ENCODE data around the gene RPL3. TPM values are rescaled to one million over a fixed set of nuclear protein-coding genes. Genes with fewer than 3 reads are reported as not detected.

RPL3 gene
- total RNA-seq, 1 experiment from 2014 or later, result 3,009 TPM

DNA sequence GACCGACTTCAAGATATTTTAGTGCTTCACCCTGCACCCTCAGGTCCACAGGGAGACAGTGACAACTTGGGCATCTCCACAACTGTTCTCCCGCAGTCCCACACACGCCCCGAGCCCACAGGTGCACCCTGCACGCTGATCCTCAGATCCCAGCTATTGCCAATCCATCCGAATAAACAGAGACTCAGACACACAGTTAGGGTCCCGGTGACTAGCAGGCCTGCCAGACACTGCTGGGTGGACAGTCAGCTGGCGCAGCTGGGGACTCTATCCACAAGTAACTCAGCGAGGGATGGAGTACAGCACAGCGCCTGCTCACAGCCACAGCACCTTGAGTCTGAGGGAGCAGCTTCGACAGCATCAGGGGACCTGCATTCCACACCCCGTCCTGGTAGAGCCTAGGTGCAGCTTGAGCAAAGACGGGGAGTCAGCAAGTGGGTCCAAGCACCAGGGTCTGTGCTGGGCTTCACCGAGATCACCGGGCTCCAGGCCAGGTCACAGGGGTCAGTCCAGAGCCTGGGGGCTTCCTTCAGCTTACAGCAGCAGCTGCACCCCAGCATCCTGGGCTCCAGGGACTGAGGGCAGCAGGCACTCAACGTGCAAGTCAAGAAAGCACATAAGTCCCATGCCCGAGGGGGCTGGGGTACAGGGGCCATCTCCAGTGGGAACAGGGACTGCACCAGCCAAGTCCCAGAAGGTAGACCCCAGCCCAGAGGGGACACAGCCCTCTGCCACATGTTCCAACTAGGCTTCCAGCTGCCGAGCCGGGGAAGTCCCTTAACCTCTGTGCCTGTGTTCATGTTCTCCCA lies 7.6 kb downstream of the RPL3 start (continued):
- TF ChIP-seq, protein P1, sequence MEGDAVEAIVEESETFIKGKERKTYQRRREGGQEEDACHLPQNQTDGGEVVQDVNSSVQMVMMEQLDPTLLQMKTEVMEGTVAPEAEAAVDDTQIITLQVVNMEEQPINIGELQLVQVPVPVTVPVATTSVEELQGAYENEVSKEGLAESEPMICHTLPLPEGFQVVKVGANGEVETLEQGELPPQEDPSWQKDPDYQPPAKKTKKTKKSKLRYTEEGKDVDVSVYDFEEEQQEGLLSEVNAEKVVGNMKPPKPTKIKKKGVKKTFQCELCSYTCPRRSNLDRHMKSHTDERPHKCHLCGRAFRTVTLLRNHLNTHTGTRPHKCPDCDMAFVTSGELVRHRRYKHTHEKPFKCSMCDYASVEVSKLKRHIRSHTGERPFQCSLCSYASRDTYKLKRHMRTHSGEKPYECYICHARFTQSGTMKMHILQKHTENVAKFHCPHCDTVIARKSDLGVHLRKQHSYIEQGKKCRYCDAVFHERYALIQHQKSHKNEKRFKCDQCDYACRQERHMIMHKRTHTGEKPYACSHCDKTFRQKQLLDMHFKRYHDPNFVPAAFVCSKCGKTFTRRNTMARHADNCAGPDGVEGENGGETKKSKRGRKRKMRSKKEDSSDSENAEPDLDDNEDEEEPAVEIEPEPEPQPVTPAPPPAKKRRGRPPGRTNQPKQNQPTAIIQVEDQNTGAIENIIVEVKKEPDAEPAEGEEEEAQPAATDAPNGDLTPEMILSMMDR (IDR thresholded peaks at IDR 0.05), result no peak
- no peak for TF ChIP-seq HMGA2 (CRISPR knock-in tag; IDR thresholded peaks at IDR 0.05)
- TF ChIP-seq GTF2I (CRISPR knock-in tag; conservative IDR thresholded peaks at IDR 0.05), result no peak
- no peak for TF ChIP-seq CREB1 (CRISPR knock-in tag; IDR thresholded peaks at IDR 0.05)
- TF ChIP-seq, protein P2, sequence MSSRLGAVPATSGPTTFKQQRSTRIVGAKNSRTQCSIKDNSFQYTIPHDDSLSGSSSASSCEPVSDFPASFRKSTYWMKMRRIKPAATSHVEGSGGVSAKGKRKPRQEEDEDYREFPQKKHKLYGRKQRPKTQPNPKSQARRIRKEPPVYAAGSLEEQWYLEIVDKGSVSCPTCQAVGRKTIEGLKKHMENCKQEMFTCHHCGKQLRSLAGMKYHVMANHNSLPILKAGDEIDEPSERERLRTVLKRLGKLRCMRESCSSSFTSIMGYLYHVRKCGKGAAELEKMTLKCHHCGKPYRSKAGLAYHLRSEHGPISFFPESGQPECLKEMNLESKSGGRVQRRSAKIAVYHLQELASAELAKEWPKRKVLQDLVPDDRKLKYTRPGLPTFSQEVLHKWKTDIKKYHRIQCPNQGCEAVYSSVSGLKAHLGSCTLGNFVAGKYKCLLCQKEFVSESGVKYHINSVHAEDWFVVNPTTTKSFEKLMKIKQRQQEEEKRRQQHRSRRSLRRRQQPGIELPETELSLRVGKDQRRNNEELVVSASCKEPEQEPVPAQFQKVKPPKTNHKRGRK (CRISPR knock-in tag; IDR thresholded peaks at IDR 0.05; ENCODE audit: borderline replicate concordance), result no peak
- TF ChIP-seq, protein P3, sequence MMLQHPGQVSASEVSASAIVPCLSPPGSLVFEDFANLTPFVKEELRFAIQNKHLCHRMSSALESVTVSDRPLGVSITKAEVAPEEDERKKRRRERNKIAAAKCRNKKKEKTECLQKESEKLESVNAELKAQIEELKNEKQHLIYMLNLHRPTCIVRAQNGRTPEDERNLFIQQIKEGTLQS (CRISPR knock-in tag; conservative IDR thresholded peaks at IDR 0.05), result no peak
- TF ChIP-seq, protein P4, sequence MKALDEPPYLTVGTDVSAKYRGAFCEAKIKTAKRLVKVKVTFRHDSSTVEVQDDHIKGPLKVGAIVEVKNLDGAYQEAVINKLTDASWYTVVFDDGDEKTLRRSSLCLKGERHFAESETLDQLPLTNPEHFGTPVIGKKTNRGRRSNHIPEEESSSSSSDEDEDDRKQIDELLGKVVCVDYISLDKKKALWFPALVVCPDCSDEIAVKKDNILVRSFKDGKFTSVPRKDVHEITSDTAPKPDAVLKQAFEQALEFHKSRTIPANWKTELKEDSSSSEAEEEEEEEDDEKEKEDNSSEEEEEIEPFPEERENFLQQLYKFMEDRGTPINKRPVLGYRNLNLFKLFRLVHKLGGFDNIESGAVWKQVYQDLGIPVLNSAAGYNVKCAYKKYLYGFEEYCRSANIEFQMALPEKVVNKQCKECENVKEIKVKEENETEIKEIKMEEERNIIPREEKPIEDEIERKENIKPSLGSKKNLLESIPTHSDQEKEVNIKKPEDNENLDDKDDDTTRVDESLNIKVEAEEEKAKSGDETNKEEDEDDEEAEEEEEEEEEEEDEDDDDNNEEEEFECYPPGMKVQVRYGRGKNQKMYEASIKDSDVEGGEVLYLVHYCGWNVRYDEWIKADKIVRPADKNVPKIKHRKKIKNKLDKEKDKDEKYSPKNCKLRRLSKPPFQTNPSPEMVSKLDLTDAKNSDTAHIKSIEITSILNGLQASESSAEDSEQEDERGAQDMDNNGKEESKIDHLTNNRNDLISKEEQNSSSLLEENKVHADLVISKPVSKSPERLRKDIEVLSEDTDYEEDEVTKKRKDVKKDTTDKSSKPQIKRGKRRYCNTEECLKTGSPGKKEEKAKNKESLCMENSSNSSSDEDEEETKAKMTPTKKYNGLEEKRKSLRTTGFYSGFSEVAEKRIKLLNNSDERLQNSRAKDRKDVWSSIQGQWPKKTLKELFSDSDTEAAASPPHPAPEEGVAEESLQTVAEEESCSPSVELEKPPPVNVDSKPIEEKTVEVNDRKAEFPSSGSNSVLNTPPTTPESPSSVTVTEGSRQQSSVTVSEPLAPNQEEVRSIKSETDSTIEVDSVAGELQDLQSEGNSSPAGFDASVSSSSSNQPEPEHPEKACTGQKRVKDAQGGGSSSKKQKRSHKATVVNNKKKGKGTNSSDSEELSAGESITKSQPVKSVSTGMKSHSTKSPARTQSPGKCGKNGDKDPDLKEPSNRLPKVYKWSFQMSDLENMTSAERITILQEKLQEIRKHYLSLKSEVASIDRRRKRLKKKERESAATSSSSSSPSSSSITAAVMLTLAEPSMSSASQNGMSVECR (CRISPR knock-in tag; IDR thresholded peaks at IDR 0.05; ENCODE audit: borderline replicate concordance), result no peak
- no peak for TF ChIP-seq MXD4 (CRISPR knock-in tag; IDR thresholded peaks at IDR 0.05; ENCODE audit: borderline replicate concordance)
- no peak for TF ChIP-seq NR2C2 (CRISPR knock-in tag; IDR thresholded peaks at IDR 0.05)
- TF ChIP-seq, protein P5, sequence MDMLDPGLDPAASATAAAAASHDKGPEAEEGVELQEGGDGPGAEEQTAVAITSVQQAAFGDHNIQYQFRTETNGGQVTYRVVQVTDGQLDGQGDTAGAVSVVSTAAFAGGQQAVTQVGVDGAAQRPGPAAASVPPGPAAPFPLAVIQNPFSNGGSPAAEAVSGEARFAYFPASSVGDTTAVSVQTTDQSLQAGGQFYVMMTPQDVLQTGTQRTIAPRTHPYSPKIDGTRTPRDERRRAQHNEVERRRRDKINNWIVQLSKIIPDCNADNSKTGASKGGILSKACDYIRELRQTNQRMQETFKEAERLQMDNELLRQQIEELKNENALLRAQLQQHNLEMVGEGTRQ (CRISPR knock-in tag; IDR thresholded peaks at IDR 0.05), result no peak; the same call in 1 of the 2 replicates
- TF ChIP-seq SP1 (CRISPR knock-in tag; conservative IDR thresholded peaks at IDR 0.05), result no peak
- no peak for TF ChIP-seq SOX15 (CRISPR knock-in tag; IDR thresholded peaks at IDR 0.05)
- no peak for TF ChIP-seq IRF2 (CRISPR knock-in tag; IDR thresholded peaks at IDR 0.05; ENCODE audit: borderline replicate concordance, low read depth)
- TF ChIP-seq RELA (CRISPR knock-in tag; IDR thresholded peaks at IDR 0.05; ENCODE audit: borderline replicate concordance), result no peak
- TF ChIP-seq, protein P6, sequence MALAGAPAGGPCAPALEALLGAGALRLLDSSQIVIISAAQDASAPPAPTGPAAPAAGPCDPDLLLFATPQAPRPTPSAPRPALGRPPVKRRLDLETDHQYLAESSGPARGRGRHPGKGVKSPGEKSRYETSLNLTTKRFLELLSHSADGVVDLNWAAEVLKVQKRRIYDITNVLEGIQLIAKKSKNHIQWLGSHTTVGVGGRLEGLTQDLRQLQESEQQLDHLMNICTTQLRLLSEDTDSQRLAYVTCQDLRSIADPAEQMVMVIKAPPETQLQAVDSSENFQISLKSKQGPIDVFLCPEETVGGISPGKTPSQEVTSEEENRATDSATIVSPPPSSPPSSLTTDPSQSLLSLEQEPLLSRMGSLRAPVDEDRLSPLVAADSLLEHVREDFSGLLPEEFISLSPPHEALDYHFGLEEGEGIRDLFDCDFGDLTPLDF (CRISPR knock-in tag; IDR thresholded peaks at IDR 0.05), result 0 out of 2 replicates have a peak, but pooled peaks have one; percentile 29
